OCI-LY7 (cell line): ENCODE data around the gene MOGAT3.

Experiments used
- EZH2phosphoT487 ChIP-seq: fragments of 200-600 bp; sonication (generic); IDR thresholded peaks from 2 replicates; pipeline ENCODE4 v1.6.1; 2018; ENCODE audit warnings: low read depth, borderline replicate concordance, mild to moderate bottlenecking, mixed run types, antibody characterized with exemption, low read length, moderate library complexity, mixed read lengths
- TF ChIP-seq, protein P1 (sequence below): fragments of 200-600 bp; sonication (generic); conservative IDR thresholded peaks from 2 replicates; pipeline ENCODE4 v1.5.1; 2014; ENCODE audit warnings: mild to moderate bottlenecking, antibody characterized with exemption, low read length, moderate library complexity, mixed read lengths

DNA sequence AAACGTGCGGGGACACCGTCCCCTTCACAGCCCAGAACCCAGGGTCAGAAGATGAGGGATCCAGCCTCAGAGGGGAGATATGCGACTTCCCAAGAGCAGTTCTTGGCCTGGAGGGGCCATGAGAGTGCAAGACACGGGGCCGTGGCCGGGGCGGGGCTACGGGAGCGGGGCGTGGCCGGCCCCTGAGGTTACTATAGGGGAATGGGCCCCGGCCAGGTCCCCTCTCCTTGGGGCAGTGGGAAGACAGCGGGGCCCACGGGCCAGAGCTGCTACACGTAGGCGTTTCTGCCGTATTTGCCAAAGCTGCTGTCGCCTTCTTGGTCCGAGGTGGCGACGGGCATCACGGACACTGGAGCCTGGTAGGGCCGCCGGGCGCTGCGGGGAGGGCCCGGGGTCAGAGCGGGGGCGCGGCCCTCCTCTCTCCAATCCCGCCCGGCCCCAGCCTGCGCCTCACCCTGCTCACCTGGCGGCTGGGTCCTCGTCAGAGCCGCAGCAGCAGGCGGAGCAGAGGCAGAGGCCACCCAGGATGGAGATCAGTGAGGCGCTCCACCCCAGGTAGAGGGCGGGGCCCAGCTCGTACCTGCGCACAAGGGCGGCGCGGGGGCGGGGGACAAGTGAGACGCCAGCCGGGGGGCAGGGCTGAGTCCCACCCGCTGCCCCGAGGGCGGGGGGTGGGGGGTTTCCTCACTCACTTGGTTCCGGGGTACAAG is 31.5 kb upstream of the MOGAT3 start:
- TF ChIP-seq, protein P1, sequence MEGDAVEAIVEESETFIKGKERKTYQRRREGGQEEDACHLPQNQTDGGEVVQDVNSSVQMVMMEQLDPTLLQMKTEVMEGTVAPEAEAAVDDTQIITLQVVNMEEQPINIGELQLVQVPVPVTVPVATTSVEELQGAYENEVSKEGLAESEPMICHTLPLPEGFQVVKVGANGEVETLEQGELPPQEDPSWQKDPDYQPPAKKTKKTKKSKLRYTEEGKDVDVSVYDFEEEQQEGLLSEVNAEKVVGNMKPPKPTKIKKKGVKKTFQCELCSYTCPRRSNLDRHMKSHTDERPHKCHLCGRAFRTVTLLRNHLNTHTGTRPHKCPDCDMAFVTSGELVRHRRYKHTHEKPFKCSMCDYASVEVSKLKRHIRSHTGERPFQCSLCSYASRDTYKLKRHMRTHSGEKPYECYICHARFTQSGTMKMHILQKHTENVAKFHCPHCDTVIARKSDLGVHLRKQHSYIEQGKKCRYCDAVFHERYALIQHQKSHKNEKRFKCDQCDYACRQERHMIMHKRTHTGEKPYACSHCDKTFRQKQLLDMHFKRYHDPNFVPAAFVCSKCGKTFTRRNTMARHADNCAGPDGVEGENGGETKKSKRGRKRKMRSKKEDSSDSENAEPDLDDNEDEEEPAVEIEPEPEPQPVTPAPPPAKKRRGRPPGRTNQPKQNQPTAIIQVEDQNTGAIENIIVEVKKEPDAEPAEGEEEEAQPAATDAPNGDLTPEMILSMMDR: no peak
- TF ChIP-seq EZH2phosphoT487: no peak
